Coronary artery (tissue), 2 donors: ENCODE measurements around the gene RPL13.

Source experiments
- DNase-seq: peaks from one replicate; pipeline ENCODE4 v3.0.0-alpha.2; 2017; ENCODE audit warnings: low spot score
- H3K27ac ChIP-seq, 2 donors: fragments of 200-600 bp; sonication (generic); one replicate each; pipeline ENCODE4 v1.5.1; 2016 to 2019
- H3K4me3 ChIP-seq: fragments of 200-600 bp; sonication (generic); 2 replicates; pipeline ENCODE4 v1.5.1; 2016; ENCODE audit warnings: mild to moderate bottlenecking, moderate library complexity
- CTCF ChIP-seq: fragments of 200-600 bp; sonication (generic); IDR thresholded peaks from one replicate; pipeline ENCODE4 v1.5.1; 2019; ENCODE audit warnings: antibody characterized with exemption

The RPL13 gene

GRCh38 chr16:89525146-89525913 is 35.2 kb upstream of the RPL13 start:
- DNase-seq: no peak
- Histone ChIP-seq H3K4me3 (no peak overlapping the region), H3K27ac (no peak overlapping the region)
- TF ChIP-seq CTCF: no peak

GRCh38 chr16:89529097-89529496 is 31.4 kb upstream of the RPL13 start:
- TF ChIP-seq CTCF: no peak
- Histone ChIP-seq H3K27ac (no peak overlapping the region), H3K4me3 (no peak overlapping the region)
- DNase-seq: no peak

- TF ChIP-seq CTCF: no peak
- Histone ChIP-seq H3K4me3 (no peak overlapping the region), H3K27ac (no peak overlapping the region)
- no peak for DNase-seq
Measured at GRCh38 chr16:89530401-89531381, 29.8 kb upstream of the RPL13 start.

- no peak for TF ChIP-seq CTCF
- no peak for DNase-seq
- no peak overlapping the region for H3K27ac ChIP-seq
- no peak overlapping the region for H3K4me3 ChIP-seq
Measured at GRCh38 chr16:89531821-89532526, 28.5 kb upstream of the RPL13 start.

- Histone ChIP-seq H3K4me3 (no peak overlapping the region), H3K27ac (peak overlapping the region in 1 of 2 donors; percentile 29)
- no peak for TF ChIP-seq CTCF
- DNase-seq: no peak
Measured at GRCh38 chr16:89534252-89534756, 26.2 kb upstream of the RPL13 start.

- no peak overlapping the region for H3K27ac ChIP-seq
Measured at GRCh38 chr16:89536371-89536770, 24.1 kb upstream of the RPL13 start.

More at GRCh38 chr16:89536371-89536770, 24.1 kb upstream of the RPL13 start:
- H3K4me3 ChIP-seq: no peak overlapping the region
- no peak for TF ChIP-seq CTCF
- no peak for DNase-seq
